Neural progenitor cell (in vitro differentiated cells): Measurements from ENCODE around the gene LRRK2. TPM values are rescaled to one million over a fixed set of nuclear protein-coding genes. Genes with fewer than 3 reads are reported as not detected.

ENCODE experiments used
- DNase-seq: peaks from one replicate; pipeline ENCODE4 v3.0.0-alpha.2; 2016; ENCODE audit warnings: low spot score
- H2AFZ ChIP-seq: fragments of 200-600 bp; sonication (generic); replicated peaks from 2 replicates; pipeline ENCODE4 v1.6.1; 2016; ENCODE audit warnings: antibody characterized with exemption
- H3F3A ChIP-seq: fragments of 200-600 bp; sonication (generic); 2 replicates; pipeline ENCODE4 v1.6.1; 2016; ENCODE audit warnings: antibody characterized with exemption, low read depth
- H3K27ac ChIP-seq: fragments of 200-600 bp; sonication (generic); 2 replicates; pipeline ENCODE4 v1.5.1; 2016; ENCODE audit warnings: mild to moderate bottlenecking
- H3K27me3 ChIP-seq: fragments of 200-600 bp; sonication (generic); 2 replicates; pipeline ENCODE4 v1.6.1; 2016; ENCODE audit warnings: mild to moderate bottlenecking, moderate library complexity
- H3K36me3 ChIP-seq: fragments of 200-600 bp; sonication (generic); 2 replicates; pipeline ENCODE4 v1.5.1; 2016
- H3K4me1 ChIP-seq: fragments of 200-600 bp; sonication (generic); 2 replicates; pipeline ENCODE4 v1.6.1; 2016; ENCODE audit warnings: mixed run types
- H3K4me2 ChIP-seq: fragments of 200-600 bp; sonication (generic); 2 replicates; pipeline ENCODE4 v1.6.1; 2016
- H3K4me3 ChIP-seq: fragments of 200-600 bp; sonication (generic); 2 replicates; pipeline ENCODE4 v1.5.1; 2016
- H3K79me2 ChIP-seq: fragments of 200-600 bp; sonication (generic); 2 replicates; pipeline ENCODE4 v1.6.1; 2016; ENCODE audit warnings: low read depth
- H3K9ac ChIP-seq: fragments of 200-600 bp; sonication (generic); 2 replicates; pipeline ENCODE4 v1.6.1; 2016
- H3K9me3 ChIP-seq: fragments of 200-600 bp; sonication (generic); 2 replicates; pipeline ENCODE4 v1.5.1; 2016; ENCODE audit warnings: low read depth
- H4K20me1 ChIP-seq: fragments of 200-600 bp; sonication (generic); 2 replicates; pipeline ENCODE4 v1.6.1; 2016; ENCODE audit warnings: low read depth
- H3K27ac Mint-ChIP-seq: 3 replicates; pipeline ENCODE4 v1.8.0; 2021; ENCODE audit warnings: mixed read lengths
- H3K27me3 Mint-ChIP-seq: 2 replicates; pipeline ENCODE4 v1.8.0; 2022; ENCODE audit warnings: low read depth, mild to moderate bottlenecking, inconsistent platforms, moderate library complexity, mixed read lengths; ENCODE audit not compliant: insufficient read depth
- H3K36me3 Mint-ChIP-seq: 3 replicates; pipeline ENCODE4 v1.8.0; 2021; ENCODE audit warnings: mixed read lengths
- H3K4me1 Mint-ChIP-seq: 3 replicates; pipeline ENCODE4 v1.8.0; 2021; ENCODE audit warnings: mixed read lengths
- H3K4me3 Mint-ChIP-seq: 3 replicates; pipeline ENCODE4 v1.8.0; 2021; ENCODE audit warnings: mild to moderate bottlenecking, moderate library complexity, mixed read lengths
- H3K9me3 Mint-ChIP-seq: 3 replicates; pipeline ENCODE4 v1.8.0; 2020; ENCODE audit warnings: mixed read lengths
- EZH2 ChIP-seq: fragments of 200-600 bp; sonication (generic); IDR thresholded peaks from 2 replicates; pipeline ENCODE4 v1.6.1; 2017; ENCODE audit warnings: antibody characterized with exemption, mild to moderate bottlenecking, moderate library complexity
- EZH2phosphoT487 ChIP-seq: fragments of 200-600 bp; sonication (generic); IDR thresholded peaks from 2 replicates; pipeline ENCODE4 v1.6.1; 2017; ENCODE audit warnings: antibody characterized with exemption
- total RNA-seq: library from RNA; depleted of rRNA; stranded (reverse); fragments of >200 nt; gene quantifications from 2 replicates; pipeline ENCODE4 v1.2.3, GENCODE V29; 2015; ENCODE audit warnings: low replicate concordance
- TF ChIP-seq, protein P1 (sequence below): fragments of 200-600 bp; sonication (generic); IDR thresholded peaks from 2 replicates; pipeline ENCODE4 v1.5.1; 2017; ENCODE audit warnings: antibody characterized with exemption, mild to moderate bottlenecking

Gene LRRK2
- total RNA-seq, 1 donor from 2014 or later, result 0.11 TPM

GRCh38 chr12:40212566-40212965 lies 12.2 kb upstream of the LRRK2 start:
- no peak overlapping the region for H3K27ac ChIP-seq
- TF ChIP-seq EZH2, result no peak
- no peak for TF ChIP-seq EZH2phosphoT487
- TF ChIP-seq, protein P1, sequence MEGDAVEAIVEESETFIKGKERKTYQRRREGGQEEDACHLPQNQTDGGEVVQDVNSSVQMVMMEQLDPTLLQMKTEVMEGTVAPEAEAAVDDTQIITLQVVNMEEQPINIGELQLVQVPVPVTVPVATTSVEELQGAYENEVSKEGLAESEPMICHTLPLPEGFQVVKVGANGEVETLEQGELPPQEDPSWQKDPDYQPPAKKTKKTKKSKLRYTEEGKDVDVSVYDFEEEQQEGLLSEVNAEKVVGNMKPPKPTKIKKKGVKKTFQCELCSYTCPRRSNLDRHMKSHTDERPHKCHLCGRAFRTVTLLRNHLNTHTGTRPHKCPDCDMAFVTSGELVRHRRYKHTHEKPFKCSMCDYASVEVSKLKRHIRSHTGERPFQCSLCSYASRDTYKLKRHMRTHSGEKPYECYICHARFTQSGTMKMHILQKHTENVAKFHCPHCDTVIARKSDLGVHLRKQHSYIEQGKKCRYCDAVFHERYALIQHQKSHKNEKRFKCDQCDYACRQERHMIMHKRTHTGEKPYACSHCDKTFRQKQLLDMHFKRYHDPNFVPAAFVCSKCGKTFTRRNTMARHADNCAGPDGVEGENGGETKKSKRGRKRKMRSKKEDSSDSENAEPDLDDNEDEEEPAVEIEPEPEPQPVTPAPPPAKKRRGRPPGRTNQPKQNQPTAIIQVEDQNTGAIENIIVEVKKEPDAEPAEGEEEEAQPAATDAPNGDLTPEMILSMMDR, result no peak
- H2AFZ ChIP-seq, result no peak overlapping the region
- H3K9me3 ChIP-seq, result no peaks in the 10 kb centered on the region
- no peaks in the 10 kb centered on the region for H3K4me1 ChIP-seq
- Mint-ChIP-seq H3K4me1 (no peaks in the 10 kb centered on the region), H3K36me3 (no peaks in the 10 kb centered on the region), H3K27me3 (peaks cover 2% of the 10 kb centered on the region), H3K4me3 (no peak overlapping the region), H3K27ac (no peak overlapping the region), H3K9me3 (peaks cover 8% of the 10 kb centered on the region)
- no peaks in the 10 kb centered on the region for H3K27me3 ChIP-seq
- H3F3A ChIP-seq, result no peaks in the 10 kb centered on the region
- H3K79me2 ChIP-seq, result no peaks in the 10 kb centered on the region
- no peak overlapping the region for H3K4me3 ChIP-seq
- H3K36me3 ChIP-seq, result no peaks in the 10 kb centered on the region
- H3K9ac ChIP-seq, result no peak overlapping the region
- no peaks in the 10 kb centered on the region for H4K20me1 ChIP-seq
- H3K4me2 ChIP-seq, result no peak overlapping the region
- no peak for DNase-seq

GRCh38 chr12:40215982-40216381 lies 8.8 kb upstream of the LRRK2 start:
- Histone ChIP-seq H4K20me1 (no peaks in the 10 kb centered on the region), H3K27ac (no peak overlapping the region), H3K9me3 (no peaks in the 10 kb centered on the region), H3K9ac (no peak overlapping the region), H3K4me2 (no peak overlapping the region), H3K79me2 (no peaks in the 10 kb centered on the region), H3F3A (no peaks in the 10 kb centered on the region), H3K4me1 (no peaks in the 10 kb centered on the region), H3K36me3 (no peaks in the 10 kb centered on the region), H2AFZ (no peak overlapping the region), H3K27me3 (no peaks in the 10 kb centered on the region), H3K4me3 (no peak overlapping the region)
- Mint-ChIP-seq H3K4me3 (no peak overlapping the region), H3K9me3 (peaks cover 8% of the 10 kb centered on the region), H3K27me3 (peaks cover 2% of the 10 kb centered on the region), H3K4me1 (no peaks in the 10 kb centered on the region), H3K36me3 (no peaks in the 10 kb centered on the region), H3K27ac (no peak overlapping the region)
- TF ChIP-seq, protein P1, result no peak
- no peak for TF ChIP-seq EZH2phosphoT487
- no peak for DNase-seq

- no peak overlapping the region for H3K4me3 ChIP-seq
- H4K20me1 ChIP-seq, result no peaks in the 10 kb centered on the region
- H3K27ac ChIP-seq, result no peak overlapping the region
- H3K9me3 ChIP-seq, result no peaks in the 10 kb centered on the region
- H3K27me3 ChIP-seq, result no peaks in the 10 kb centered on the region
- H3K36me3 ChIP-seq, result no peaks in the 10 kb centered on the region
- H3K27ac Mint-ChIP-seq, result no peak overlapping the region
- TF ChIP-seq, protein P1, result no peak
- no peak for TF ChIP-seq EZH2
- TF ChIP-seq EZH2phosphoT487, result no peak
- H3K4me2 ChIP-seq, result no peak overlapping the region
- H3K9me3 Mint-ChIP-seq, result peaks cover 8% of the 10 kb centered on the region
- no peaks in the 10 kb centered on the region for H3K79me2 ChIP-seq
- no peaks in the 10 kb centered on the region for H3K4me1 ChIP-seq
- H3K4me1 Mint-ChIP-seq, result no peaks in the 10 kb centered on the region
- no peak overlapping the region for H2AFZ ChIP-seq
- no peak for DNase-seq
- H3K36me3 Mint-ChIP-seq, result no peaks in the 10 kb centered on the region
- H3K4me3 Mint-ChIP-seq, result no peak overlapping the region
- H3K9ac ChIP-seq, result no peak overlapping the region
- H3F3A ChIP-seq, result no peaks in the 10 kb centered on the region
- H3K27me3 Mint-ChIP-seq, result peaks cover 2% of the 10 kb centered on the region
These were observed 8.1 kb upstream of the LRRK2 start for GRCh38 chr12:40216516-40217288.
